Measurements from ENCODE around the gene NUDT19. TPM values are rescaled to one million over a fixed set of nuclear protein-coding genes. Genes with fewer than 3 reads are reported as not detected.
"Not testable (repeated sequence)": the region's sequence is repeated elsewhere in the genome, so short reads cannot be mapped to it uniquely, and the experiment has no call there.

NUDT19 gene
- polyA plus RNA-seq, 1 experiment, result 5.3 TPM

GRCh38 chr19:32711747-32712146, 20.1 kb downstream of the NUDT19 start:
- DNase-seq (ENCODE audit: low read depth, low spot score), result no peak
- Histone ChIP-seq H3K9me3 (ENCODE audit: control insufficient read depth, insufficient read depth, low read length) (no peaks in the 10 kb centered on the region), H3K4me3 (ENCODE audit: low read depth, low read length) (no peak overlapping the region), H3K27ac (ENCODE audit: low read depth, low read length) (no peak overlapping the region), H3K27me3 (ENCODE audit: control insufficient read depth, insufficient read depth, low read length) (no peaks in the 10 kb centered on the region)
- TF ChIP-seq CTCF (IDR thresholded peaks at IDR 0.05; ENCODE audit: low read depth, low read length), result no peak
- ChIA-PET CTCF (interaction anchor here (1.0 kb wide), 1 partner anchor 112 kb away, joined by 3 read pairs; no protein-coding TSS in a partner anchor), POLR2A (interaction anchor here (0.7 kb wide), 1 partner anchor 44 kb away, joined by 4 read pairs; no protein-coding TSS in a partner anchor)

GRCh38 chr19:32716203-32716602, 24.6 kb downstream of the NUDT19 start:
- H3K27me3 ChIP-seq (ENCODE audit: control insufficient read depth, insufficient read depth, low read length); CTCF ChIA-PET; H3K27ac ChIP-seq (ENCODE audit: low read depth, low read length); DNase-seq (ENCODE audit: low read depth, low spot score); H3K4me3 ChIP-seq (ENCODE audit: low read depth, low read length): not testable (repeated sequence)
- peaks cover 11% of the 10 kb centered on the region; the same call in 1 of the 2 replicates for H3K9me3 ChIP-seq (ENCODE audit: control insufficient read depth, insufficient read depth, low read length)
- POLR2A ChIA-PET, result interaction anchor here (0.7 kb wide), 1 partner anchor 46 kb away, joined by 4 read pairs; no protein-coding TSS in a partner anchor

- Histone ChIP-seq H3K9me3 (ENCODE audit: control insufficient read depth, insufficient read depth, low read length) (peaks cover 11% of the 10 kb centered on the region; the same call in 1 of the 2 replicates), H3K4me3 (ENCODE audit: low read depth, low read length) (no peak overlapping the region), H3K27ac (ENCODE audit: low read depth, low read length) (no peak overlapping the region), H3K27me3 (ENCODE audit: control insufficient read depth, insufficient read depth, low read length) (no peaks in the 10 kb centered on the region)
- ChIA-PET CTCF (no interaction called here), POLR2A (no interaction called here)
- no peak for TF ChIP-seq CTCF (IDR thresholded peaks at IDR 0.05; ENCODE audit: low read depth, low read length)
- DNase-seq (ENCODE audit: low read depth, low spot score), result no peak
These were observed 25.9 kb downstream of the NUDT19 start for GRCh38 chr19:32717496-32717895.

GRCh38 chr19:32718286-32718685, 26.7 kb downstream of the NUDT19 start:
- H3K4me3 ChIP-seq (ENCODE audit: low read depth, low read length), result no peak overlapping the region
- no peak overlapping the region for H3K27ac ChIP-seq (ENCODE audit: low read depth, low read length)
- TF ChIP-seq CTCF (IDR thresholded peaks at IDR 0.05; ENCODE audit: low read depth, low read length), result no peak
- H3K9me3 ChIP-seq (ENCODE audit: control insufficient read depth, insufficient read depth, low read length), result peaks cover 11% of the 10 kb centered on the region; the same call in 1 of the 2 replicates
- CTCF ChIA-PET, result no interaction called here
- POLR2A ChIA-PET, result no interaction called here
- no peak for DNase-seq (ENCODE audit: low read depth, low spot score)
- no peaks in the 10 kb centered on the region for H3K27me3 ChIP-seq (ENCODE audit: control insufficient read depth, insufficient read depth, low read length)

GRCh38 chr19:32719611-32720059, 28.0 kb downstream of the NUDT19 start, which contains the start of gene TDRD12:
TDRD12 (plus strand) TSS chr19:32719767; CDS start chr19:32720073, 306 bp downstream.
- TF ChIP-seq CTCF (IDR thresholded peaks at IDR 0.05; ENCODE audit: low read depth, low read length), result no peak
- ChIA-PET POLR2A (no interaction called here), CTCF (no interaction called here)
- peaks cover 11% of the 10 kb centered on the region; the same call in 1 of the 2 replicates for H3K9me3 ChIP-seq (ENCODE audit: control insufficient read depth, insufficient read depth, low read length)
- no peak for DNase-seq (ENCODE audit: low read depth, low spot score)
- no peaks in the 10 kb centered on the region for H3K27me3 ChIP-seq (ENCODE audit: control insufficient read depth, insufficient read depth, low read length)
- no peak within 1 kb of the TSS for H3K27ac ChIP-seq (ENCODE audit: low read depth, low read length)
- no peak within 1 kb of the TSS for H3K4me3 ChIP-seq (ENCODE audit: low read depth, low read length)
